ENCODE results near the gene PRDM2.

- TF ChIP-seq ZNF214 (tag by site-specific recombination; IDR thresholded peaks at IDR 0.05; ENCODE audit: borderline replicate concordance) (no peak), CTCF (tag by site-specific recombination; IDR thresholded peaks at IDR 0.05) (no peak), HOXA7 (CRISPR knock-in tag; IDR thresholded peaks at IDR 0.05; ENCODE audit: borderline replicate concordance) (no peak), ZBTB7A (tag by site-specific recombination; IDR thresholded peaks at IDR 0.05; ENCODE audit: low read depth) (no peak), ZNF292 (tag by site-specific recombination; IDR thresholded peaks at IDR 0.05; ENCODE audit: borderline replicate concordance, low read depth) (no peak), REST (tag by site-specific recombination; IDR thresholded peaks at IDR 0.05) (no peak)
Measured at GRCh38 chr1:13780780-13781179, 80.8 kb downstream of the PRDM2 start.

Data from HEK293 (cell line).